Motor neuron (in vitro differentiated cells): ENCODE data around the gene AEN. TPM values are rescaled to one million over a fixed set of nuclear protein-coding genes. Genes with fewer than 3 reads are reported as not detected.

Source experiments
- ATAC-seq, 8 experiments: fragments of 200-7000 bp; cut with Tn5 transposase; replicated peaks in 6 of 8; 2 replicates each; pipeline ENCODE4 v1.8.0; 2021; ENCODE audit warnings: mild to moderate bottlenecking in 8 of 8, moderate library complexity in 8 of 8
- H3K27ac ChIP-seq, 2 donors: fragments of 250-450 bp; sonication (Bioruptor Pico); 2 replicates each; pipeline ENCODE4 v1.9.0; 2021; ENCODE audit warnings: antibody characterized with exemption in 2 of 2, mild to moderate bottlenecking in 2 of 2, moderate library complexity in 1 of 2
- H3K4me1 ChIP-seq, 2 donors: fragments of 250-450 bp; sonication (Bioruptor Pico); replicated peaks in 1 of 2; 2 replicates each; pipeline ENCODE4 v1.6.1; 2021; ENCODE audit warnings: antibody characterized with exemption in 2 of 2, mild to moderate bottlenecking in 2 of 2, moderate library complexity in 1 of 2
- H3K4me3 ChIP-seq, 5 donors: fragments of 250-450 bp; sonication (Bioruptor Pico); 2 replicates each; pipeline ENCODE4 v1.9.0; 2021; ENCODE audit warnings: antibody characterized with exemption in 5 of 5, mild to moderate bottlenecking in 5 of 5, moderate library complexity in 4 of 5
- WGBS, 10 experiments: fragments of 450-650 bp; shearing (Covaris generic); methylation state at CpG; one replicate each; pipeline ENCODE4 v1.0.0; 2022; 5-methylcytosine and 5-hydroxymethylcytosine counted together
- in situ Hi-C, 9 experiments: fragments of 400-800 bp; cut with MboI; loops; one replicate each; pipeline ENCODE4 v1.15.0; 2021; ENCODE audit warnings: low sequenced_read_pairs in 9 of 9, low pct_unique_long_range_greater_than_20kb in 2 of 9; ENCODE audit not compliant: unreplicated experiment in 9 of 9
- total RNA-seq, 8 experiments: library from RNA; unstranded; fragments of 300-600 nt; gene quantifications; 2 replicates each; pipeline versions ENCODE4 v1.2.3 to v1.2.4, GENCODE V29; 2022

AEN gene
- total RNA-seq, result 10 to 100 TPM; 15.0 to 65.1 (median 43.1) TPM

GRCh38 chr15:88620995-88621772 is at the start of gene AEN:
TSS of gene AEN (plus strand) at chr15:88621340. CDS start at chr15:88626210, 4,870 bp downstream.
- Histone ChIP-seq H3K4me3 (peak within 1 kb of the TSS; percentile 55 to 79 (median 73)), H3K27ac (peak within 1 kb of the TSS; percentile 55 to 92), H3K4me1 (peaks cover 11 to 15% of the 10 kb centered on the region in 2 donors)
- peak; percentile 83 to 98 (median 96) for ATAC-seq
- 0 to 5% (median 0%) methylated on average over 2 to 18 of the region's 71 CpGs; no CpG with 5 or more reads in 5 of the 10 experiments for WGBS, 10 experiments
- in situ Hi-C loops, result loop anchor here in 3 of 9 experiments (25.0 kb wide), 1 partner anchor 134 kb away; no protein-coding TSS in a partner anchor

GRCh38 chr15:88571852-88572259 is 49.3 kb upstream of the AEN start:
- WGBS, 10 experiments, result 50 to 100% (median 81%) methylated on average over 1 to 4 of the region's 5 CpGs; no CpG with 5 or more reads in 2 of the 10 experiments
- H3K27ac ChIP-seq, result peak overlapping the region in 1 of 2 donors; percentile 45
- ATAC-seq, result peak in 5 of 8 experiments; percentile 32 to 58 (median 54)
- no peak overlapping the region for H3K4me3 ChIP-seq
- peaks cover 20 to 29% of the 10 kb centered on the region in 2 donors for H3K4me1 ChIP-seq
- in situ Hi-C loops, result no loop called here

- in situ Hi-C loops, result no loop called here
- Histone ChIP-seq H3K4me3 (no peak overlapping the region), H3K4me1 (peaks cover 20 to 29% of the 10 kb centered on the region in 2 donors), H3K27ac (peak overlapping the region; percentile 9 to 38)
- ATAC-seq, result peak in 3 of 8 experiments; percentile 2 to 63 (median 16)
- WGBS, 10 experiments, result 0 to 63% (median 35%) methylated on average over 1 of the region's 1 CpG; no CpG with 5 or more reads in 6 of the 10 experiments
Observed at GRCh38 chr15:88574077-88574476, 47.1 kb upstream of the AEN start.

- peak overlapping the region; percentile 9 to 38 for H3K27ac ChIP-seq
- peak in 5 of 8 experiments; percentile 89 to 92 (median 91) for ATAC-seq
- in situ Hi-C loops, result no loop called here
- H3K4me1 ChIP-seq, result peaks cover 20 to 29% of the 10 kb centered on the region in 2 donors
- no peak overlapping the region for H3K4me3 ChIP-seq
- WGBS, 10 experiments, result 0 to 43% (median 19%) methylated on average over 1 to 6 of the region's 7 CpGs; no CpG with 5 or more reads in 1 of the 10 experiments
Observed at GRCh38 chr15:88574655-88575054, 46.5 kb upstream of the AEN start.

- WGBS, 10 experiments, result 29 to 89% (median 33%) methylated on average over 1 to 3 of the region's 3 CpGs; no CpG with 5 or more reads in 3 of the 10 experiments
- Histone ChIP-seq H3K4me3 (no peak overlapping the region), H3K27ac (no peak overlapping the region), H3K4me1 (peaks cover 12 to 13% of the 10 kb centered on the region in 2 donors)
- in situ Hi-C loops, result no loop called here
- no peak for ATAC-seq
Observed at GRCh38 chr15:88579322-88579721, 41.8 kb upstream of the AEN start.

GRCh38 chr15:88580532-88580931 is 40.6 kb upstream of the AEN start:
- in situ Hi-C loops, result no loop called here
- 0 to 91% (median 67%) methylated on average over 1 to 4 of the region's 4 CpGs; no CpG with 5 or more reads in 3 of the 10 experiments for WGBS, 10 experiments
- peak in 2 of 8 experiments; percentile 13 to 49 for ATAC-seq

GRCh38 chr15:88586401-88587162 is 34.6 kb upstream of the AEN start:
- peak in 5 of 8 experiments; percentile 93 to 99 (median 98) for ATAC-seq
- no peak overlapping the region for H3K4me3 ChIP-seq
- 6 to 67% (median 20%) methylated on average over 1 to 4 of the region's 4 CpGs; no CpG with 5 or more reads in 1 of the 10 experiments for WGBS, 10 experiments
- H3K4me1 ChIP-seq, result peaks cover 19 to 24% of the 10 kb centered on the region in 2 donors
- no peak overlapping the region for H3K27ac ChIP-seq
- in situ Hi-C loops, result no loop called here

More at GRCh38 chr15:88580532-88580931, 40.6 kb upstream of the AEN start:
- H3K4me1 ChIP-seq, result peaks cover under 1 to 2% of the 10 kb centered on the region in 2 donors
- H3K27ac ChIP-seq, result no peak overlapping the region
- H3K4me3 ChIP-seq, result no peak overlapping the region

GRCh38 chr15:88590759-88591158 is 30.4 kb upstream of the AEN start:
- in situ Hi-C loops, result no loop called here
- Histone ChIP-seq H3K4me1 (peaks cover 19 to 20% of the 10 kb centered on the region in 2 donors), H3K4me3 (no peak overlapping the region), H3K27ac (no peak overlapping the region)
- ATAC-seq, result peak in 1 of 8 experiments; percentile 54
- 18 to 80% (median 61%) methylated on average over 1 to 6 of the region's 6 CpGs for WGBS, 10 experiments

GRCh38 chr15:88591384-88591783 is 29.8 kb upstream of the AEN start:
- no peak for ATAC-seq
- no peak overlapping the region for H3K4me3 ChIP-seq
- H3K27ac ChIP-seq, result no peak overlapping the region
- in situ Hi-C loops, result no loop called here
- H3K4me1 ChIP-seq, result peaks cover 13 to 14% of the 10 kb centered on the region in 2 donors

GRCh38 chr15:88603885-88604284 is 17.3 kb upstream of the AEN start:
- Histone ChIP-seq H3K4me1 (peaks cover 9 to 28% of the 10 kb centered on the region in 2 donors), H3K4me3 (peak overlapping the region; percentile 50 to 67 (median 57)), H3K27ac (peak overlapping the region; percentile 42 to 57)
- WGBS, 10 experiments, result 0 to 8% (median 3%) methylated on average over 4 to 8 of the region's 14 CpGs; no CpG with 5 or more reads in 7 of the 10 experiments
- ATAC-seq, result peak in 5 of 8 experiments; percentile 38 to 50 (median 46)
- in situ Hi-C loops, result loop anchor here in 3 of 9 experiments (25.0 kb wide), 1 partner anchor 117 kb away; no protein-coding TSS in a partner anchor

- peak; percentile 4 to 83 (median 78) for ATAC-seq
- peak overlapping the region; percentile 42 to 57 for H3K27ac ChIP-seq
- 0 to 1% (median 0%) methylated on average over 1 to 17 of the region's 46 CpGs; no CpG with 5 or more reads in 6 of the 10 experiments for WGBS, 10 experiments
- H3K4me1 ChIP-seq, result peaks cover 10 to 33% of the 10 kb centered on the region in 2 donors
- in situ Hi-C loops, result loop anchor here in 3 of 9 experiments (25.0 kb wide), 1 partner anchor 117 kb away; no protein-coding TSS in a partner anchor
- H3K4me3 ChIP-seq, result peak overlapping the region; percentile 50 to 67 (median 57)
Observed at GRCh38 chr15:88604381-88605188, 16.6 kb upstream of the AEN start.
